ENCODE measurements around the gene GNL3. TPM values are rescaled to one million over a fixed set of nuclear protein-coding genes. Genes with fewer than 3 reads are reported as not detected.

GNL3 gene
- total and polyA plus RNA-seq, 2 of the 8 experiments (the other 6 are each of a cell fraction or from before 2014, with no cell fraction given) = 45.5 to 184 TPM

DNA sequence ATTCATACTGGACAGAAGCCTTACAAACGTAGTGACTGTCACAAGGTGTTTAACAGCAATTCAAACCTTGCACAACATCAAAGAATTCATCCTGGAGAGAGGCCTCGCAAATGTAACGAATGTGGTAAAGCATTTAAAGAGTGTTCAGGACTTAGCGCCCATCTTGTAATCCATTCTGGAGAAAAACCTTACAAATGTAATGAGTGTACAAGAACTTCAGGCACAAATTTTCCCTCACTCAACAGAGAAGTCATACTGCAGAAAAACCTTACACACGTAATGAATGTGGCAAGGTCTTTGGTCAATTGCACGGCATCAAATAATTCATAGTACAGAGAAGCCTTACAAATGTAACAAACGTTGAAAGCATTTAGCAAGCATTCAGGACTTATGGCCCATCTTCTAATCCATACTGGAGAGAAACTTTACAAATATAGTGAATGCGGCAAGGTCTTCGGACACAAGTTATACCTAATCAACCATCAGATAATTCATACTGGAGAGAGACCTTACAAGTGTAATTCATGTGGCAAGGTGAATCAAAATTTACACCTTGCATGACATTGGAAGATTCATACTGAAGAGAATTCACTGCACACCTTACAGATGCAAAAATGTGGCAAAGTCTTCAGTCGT, 47.5 kb downstream of the GNL3 start (continued):
- TF ChIP-seq, protein P1, sequence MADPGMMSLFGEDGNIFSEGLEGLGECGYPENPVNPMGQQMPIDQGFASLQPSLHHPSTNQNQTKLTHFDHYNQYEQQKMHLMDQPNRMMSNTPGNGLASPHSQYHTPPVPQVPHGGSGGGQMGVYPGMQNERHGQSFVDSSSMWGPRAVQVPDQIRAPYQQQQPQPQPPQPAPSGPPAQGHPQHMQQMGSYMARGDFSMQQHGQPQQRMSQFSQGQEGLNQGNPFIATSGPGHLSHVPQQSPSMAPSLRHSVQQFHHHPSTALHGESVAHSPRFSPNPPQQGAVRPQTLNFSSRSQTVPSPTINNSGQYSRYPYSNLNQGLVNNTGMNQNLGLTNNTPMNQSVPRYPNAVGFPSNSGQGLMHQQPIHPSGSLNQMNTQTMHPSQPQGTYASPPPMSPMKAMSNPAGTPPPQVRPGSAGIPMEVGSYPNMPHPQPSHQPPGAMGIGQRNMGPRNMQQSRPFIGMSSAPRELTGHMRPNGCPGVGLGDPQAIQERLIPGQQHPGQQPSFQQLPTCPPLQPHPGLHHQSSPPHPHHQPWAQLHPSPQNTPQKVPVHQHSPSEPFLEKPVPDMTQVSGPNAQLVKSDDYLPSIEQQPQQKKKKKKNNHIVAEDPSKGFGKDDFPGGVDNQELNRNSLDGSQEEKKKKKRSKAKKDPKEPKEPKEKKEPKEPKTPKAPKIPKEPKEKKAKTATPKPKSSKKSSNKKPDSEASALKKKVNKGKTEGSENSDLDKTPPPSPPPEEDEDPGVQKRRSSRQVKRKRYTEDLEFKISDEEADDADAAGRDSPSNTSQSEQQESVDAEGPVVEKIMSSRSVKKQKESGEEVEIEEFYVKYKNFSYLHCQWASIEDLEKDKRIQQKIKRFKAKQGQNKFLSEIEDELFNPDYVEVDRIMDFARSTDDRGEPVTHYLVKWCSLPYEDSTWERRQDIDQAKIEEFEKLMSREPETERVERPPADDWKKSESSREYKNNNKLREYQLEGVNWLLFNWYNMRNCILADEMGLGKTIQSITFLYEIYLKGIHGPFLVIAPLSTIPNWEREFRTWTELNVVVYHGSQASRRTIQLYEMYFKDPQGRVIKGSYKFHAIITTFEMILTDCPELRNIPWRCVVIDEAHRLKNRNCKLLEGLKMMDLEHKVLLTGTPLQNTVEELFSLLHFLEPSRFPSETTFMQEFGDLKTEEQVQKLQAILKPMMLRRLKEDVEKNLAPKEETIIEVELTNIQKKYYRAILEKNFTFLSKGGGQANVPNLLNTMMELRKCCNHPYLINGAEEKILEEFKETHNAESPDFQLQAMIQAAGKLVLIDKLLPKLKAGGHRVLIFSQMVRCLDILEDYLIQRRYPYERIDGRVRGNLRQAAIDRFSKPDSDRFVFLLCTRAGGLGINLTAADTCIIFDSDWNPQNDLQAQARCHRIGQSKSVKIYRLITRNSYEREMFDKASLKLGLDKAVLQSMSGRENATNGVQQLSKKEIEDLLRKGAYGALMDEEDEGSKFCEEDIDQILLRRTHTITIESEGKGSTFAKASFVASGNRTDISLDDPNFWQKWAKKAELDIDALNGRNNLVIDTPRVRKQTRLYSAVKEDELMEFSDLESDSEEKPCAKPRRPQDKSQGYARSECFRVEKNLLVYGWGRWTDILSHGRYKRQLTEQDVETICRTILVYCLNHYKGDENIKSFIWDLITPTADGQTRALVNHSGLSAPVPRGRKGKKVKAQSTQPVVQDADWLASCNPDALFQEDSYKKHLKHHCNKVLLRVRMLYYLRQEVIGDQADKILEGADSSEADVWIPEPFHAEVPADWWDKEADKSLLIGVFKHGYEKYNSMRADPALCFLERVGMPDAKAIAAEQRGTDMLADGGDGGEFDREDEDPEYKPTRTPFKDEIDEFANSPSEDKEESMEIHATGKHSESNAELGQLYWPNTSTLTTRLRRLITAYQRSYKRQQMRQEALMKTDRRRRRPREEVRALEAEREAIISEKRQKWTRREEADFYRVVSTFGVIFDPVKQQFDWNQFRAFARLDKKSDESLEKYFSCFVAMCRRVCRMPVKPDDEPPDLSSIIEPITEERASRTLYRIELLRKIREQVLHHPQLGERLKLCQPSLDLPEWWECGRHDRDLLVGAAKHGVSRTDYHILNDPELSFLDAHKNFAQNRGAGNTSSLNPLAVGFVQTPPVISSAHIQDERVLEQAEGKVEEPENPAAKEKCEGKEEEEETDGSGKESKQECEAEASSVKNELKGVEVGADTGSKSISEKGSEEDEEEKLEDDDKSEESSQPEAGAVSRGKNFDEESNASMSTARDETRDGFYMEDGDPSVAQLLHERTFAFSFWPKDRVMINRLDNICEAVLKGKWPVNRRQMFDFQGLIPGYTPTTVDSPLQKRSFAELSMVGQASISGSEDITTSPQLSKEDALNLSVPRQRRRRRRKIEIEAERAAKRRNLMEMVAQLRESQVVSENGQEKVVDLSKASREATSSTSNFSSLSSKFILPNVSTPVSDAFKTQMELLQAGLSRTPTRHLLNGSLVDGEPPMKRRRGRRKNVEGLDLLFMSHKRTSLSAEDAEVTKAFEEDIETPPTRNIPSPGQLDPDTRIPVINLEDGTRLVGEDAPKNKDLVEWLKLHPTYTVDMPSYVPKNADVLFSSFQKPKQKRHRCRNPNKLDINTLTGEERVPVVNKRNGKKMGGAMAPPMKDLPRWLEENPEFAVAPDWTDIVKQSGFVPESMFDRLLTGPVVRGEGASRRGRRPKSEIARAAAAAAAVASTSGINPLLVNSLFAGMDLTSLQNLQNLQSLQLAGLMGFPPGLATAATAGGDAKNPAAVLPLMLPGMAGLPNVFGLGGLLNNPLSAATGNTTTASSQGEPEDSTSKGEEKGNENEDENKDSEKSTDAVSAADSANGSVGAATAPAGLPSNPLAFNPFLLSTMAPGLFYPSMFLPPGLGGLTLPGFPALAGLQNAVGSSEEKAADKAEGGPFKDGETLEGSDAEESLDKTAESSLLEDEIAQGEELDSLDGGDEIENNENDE (IDR thresholded peaks at IDR 0.05; ENCODE audit: insufficient replicate concordance, low read length) = no peak
- no peak for TF ChIP-seq EGR1 (IDR thresholded peaks at IDR 0.05; ENCODE audit: borderline replicate concordance, low read depth, low read length)
- TF ChIP-seq JUN (IDR thresholded peaks at IDR 0.05; ENCODE audit: low read depth, low read length) = no peak
- TF ChIP-seq USF2 (IDR thresholded peaks at IDR 0.05; ENCODE audit: low read length) = no peak

All from H1 (cell line).